GM21515 (cell line): ENCODE measurements around the gene SLC9A1.

Source experiments
- ATAC-seq: cut with Tn5 transposase; IDR thresholded peaks from one replicate; pipeline ENCODE4 v1.9.1; 2021; ENCODE audit not compliant: unreplicated experiment

SLC9A1 gene

GRCh38 chr1:27106561-27107323 is 48.2 kb downstream of the SLC9A1 start:
- no peak for ATAC-seq

- no peak for ATAC-seq
Observed at GRCh38 chr1:27105018-27105417, 49.9 kb downstream of the SLC9A1 start.

GRCh38 chr1:27103498-27103897 is 51.4 kb downstream of the SLC9A1 start:
- no peak for ATAC-seq

- ATAC-seq: no peak
Observed at GRCh38 chr1:27102707-27103468, 52.0 kb downstream of the SLC9A1 start.

GRCh38 chr1:27102134-27102706 is 52.7 kb downstream of the SLC9A1 start:
- no peak for ATAC-seq

- ATAC-seq: no peak
Observed at GRCh38 chr1:27101696-27102095, 53.2 kb downstream of the SLC9A1 start.

GRCh38 chr1:27101054-27101491 is 53.9 kb downstream of the SLC9A1 start:
- no peak for ATAC-seq

GRCh38 chr1:27100335-27101053 is 54.4 kb downstream of the SLC9A1 start:
- ATAC-seq: no peak

GRCh38 chr1:27099587-27100334 is 55.2 kb downstream of the SLC9A1 start:
- ATAC-seq: no peak

- ATAC-seq: no peak
Observed at GRCh38 chr1:27099135-27099586, 55.8 kb downstream of the SLC9A1 start.

- no peak for ATAC-seq
Observed at GRCh38 chr1:27098431-27099134, 56.3 kb downstream of the SLC9A1 start.

GRCh38 chr1:27097484-27097917 is 57.4 kb downstream of the SLC9A1 start:
- ATAC-seq: no peak

GRCh38 chr1:27095576-27095975 is 59.3 kb downstream of the SLC9A1 start:
- no peak for ATAC-seq

- ATAC-seq: no peak
Observed at GRCh38 chr1:27092888-27093287, 62.0 kb downstream of the SLC9A1 start.

GRCh38 chr1:27090911-27091310 is 64.0 kb downstream of the SLC9A1 start:
- no peak for ATAC-seq

- ATAC-seq: no peak
Observed at GRCh38 chr1:27087371-27088220, 67.3 kb downstream of the SLC9A1 start.

- no peak for ATAC-seq
Observed at GRCh38 chr1:27086628-27087027, 68.3 kb downstream of the SLC9A1 start.

GRCh38 chr1:27086026-27086425 is 68.9 kb downstream of the SLC9A1 start:
- no peak for ATAC-seq

- ATAC-seq: no peak
Observed at GRCh38 chr1:27084107-27084506, 70.8 kb downstream of the SLC9A1 start.
